PFSK-1 (cell line): Measurements from ENCODE around the gene TICRR.
A peak's percentile ranks its signal among the peaks of the same experiment; 100 is the strongest.

ENCODE experiments used
- FOXP2 ChIP-seq: optimal IDR thresholded peaks from 2 replicates; pipeline ENCODE3; 2011; ENCODE audit warnings: borderline replicate concordance, control low read depth, inconsistent platforms; ENCODE audit not compliant: insufficient read depth; ENCODE audit errors: extremely low read length, extremely low read depth
- POLR2AphosphoS5 ChIP-seq: IDR thresholded peaks from 2 replicates; pipeline ENCODE4 v1.6.1; 2012; ENCODE audit warnings: low read depth, mild to moderate bottlenecking, control low read depth, low read length, moderate library complexity
- SIN3A ChIP-seq: IDR thresholded peaks from 2 replicates; pipeline ENCODE4 v1.6.1; 2012; ENCODE audit warnings: mild to moderate bottlenecking, low read length, moderate library complexity, borderline replicate concordance; ENCODE audit not compliant: insufficient read depth
- TAF1 ChIP-seq: IDR thresholded peaks from 2 replicates; pipeline ENCODE4 v1.6.1; 2012; ENCODE audit warnings: low read length, control low read depth, borderline replicate concordance; ENCODE audit not compliant: insufficient read depth
- TF ChIP-seq, protein P1 (sequence below), 2 experiments: IDR thresholded peaks; 2 replicates each; pipeline versions ENCODE4 v1.6.1 to v1.8.0; 2011 to 2012; ENCODE audit warnings: low read depth in 2 of 2, low read length in 2 of 2, control low read depth in 1 of 2, inconsistent platforms in 1 of 2, mild to moderate bottlenecking in 1 of 2, moderate library complexity in 1 of 2; ENCODE audit not compliant: insufficient read depth in 1 of 2

The TICRR gene

DNA sequence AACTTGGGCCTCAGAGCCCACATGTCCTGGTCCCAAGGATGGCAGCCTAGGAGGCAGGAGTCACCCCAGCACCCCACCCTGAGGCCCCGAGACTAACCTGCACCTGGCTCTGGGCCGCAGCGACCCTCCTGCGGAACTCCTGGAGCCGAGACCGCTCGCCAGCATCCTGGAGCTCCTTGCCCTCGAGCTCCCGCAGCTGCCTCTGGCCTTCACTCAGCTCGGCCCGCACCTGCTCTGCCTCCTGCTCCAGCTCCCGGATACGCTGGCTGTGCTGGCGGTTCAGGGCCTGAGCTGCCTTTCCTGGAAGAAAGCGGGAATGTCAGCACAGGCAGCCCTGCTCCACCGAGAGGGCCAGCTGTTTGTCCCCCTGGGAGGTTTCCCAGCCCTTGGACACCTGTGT is 66.8 kb downstream of the TICRR start:
- TF ChIP-seq TAF1 (no peak), FOXP2 (no peak), POLR2AphosphoS5 (no peak), SIN3A (no peak)
- TF ChIP-seq, protein P1, sequence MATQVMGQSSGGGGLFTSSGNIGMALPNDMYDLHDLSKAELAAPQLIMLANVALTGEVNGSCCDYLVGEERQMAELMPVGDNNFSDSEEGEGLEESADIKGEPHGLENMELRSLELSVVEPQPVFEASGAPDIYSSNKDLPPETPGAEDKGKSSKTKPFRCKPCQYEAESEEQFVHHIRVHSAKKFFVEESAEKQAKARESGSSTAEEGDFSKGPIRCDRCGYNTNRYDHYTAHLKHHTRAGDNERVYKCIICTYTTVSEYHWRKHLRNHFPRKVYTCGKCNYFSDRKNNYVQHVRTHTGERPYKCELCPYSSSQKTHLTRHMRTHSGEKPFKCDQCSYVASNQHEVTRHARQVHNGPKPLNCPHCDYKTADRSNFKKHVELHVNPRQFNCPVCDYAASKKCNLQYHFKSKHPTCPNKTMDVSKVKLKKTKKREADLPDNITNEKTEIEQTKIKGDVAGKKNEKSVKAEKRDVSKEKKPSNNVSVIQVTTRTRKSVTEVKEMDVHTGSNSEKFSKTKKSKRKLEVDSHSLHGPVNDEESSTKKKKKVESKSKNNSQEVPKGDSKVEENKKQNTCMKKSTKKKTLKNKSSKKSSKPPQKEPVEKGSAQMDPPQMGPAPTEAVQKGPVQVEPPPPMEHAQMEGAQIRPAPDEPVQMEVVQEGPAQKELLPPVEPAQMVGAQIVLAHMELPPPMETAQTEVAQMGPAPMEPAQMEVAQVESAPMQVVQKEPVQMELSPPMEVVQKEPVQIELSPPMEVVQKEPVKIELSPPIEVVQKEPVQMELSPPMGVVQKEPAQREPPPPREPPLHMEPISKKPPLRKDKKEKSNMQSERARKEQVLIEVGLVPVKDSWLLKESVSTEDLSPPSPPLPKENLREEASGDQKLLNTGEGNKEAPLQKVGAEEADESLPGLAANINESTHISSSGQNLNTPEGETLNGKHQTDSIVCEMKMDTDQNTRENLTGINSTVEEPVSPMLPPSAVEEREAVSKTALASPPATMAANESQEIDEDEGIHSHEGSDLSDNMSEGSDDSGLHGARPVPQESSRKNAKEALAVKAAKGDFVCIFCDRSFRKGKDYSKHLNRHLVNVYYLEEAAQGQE (IDR thresholded peaks at IDR 0.05; ENCODE audit: insufficient read depth in 1 of 2, low read depth in 2 of 2, low read length in 2 of 2): no peak

GRCh38 chr15:89645680-89646079 is 70.4 kb downstream of the TICRR start:
- TF ChIP-seq, protein P1 (IDR thresholded peaks at IDR 0.05; ENCODE audit: insufficient read depth in 1 of 2, low read depth in 2 of 2, low read length in 2 of 2): no peak
- no peak for TF ChIP-seq FOXP2
- TF ChIP-seq POLR2AphosphoS5: no peak
- TF ChIP-seq TAF1: no peak
- no peak for TF ChIP-seq SIN3A

DNA sequence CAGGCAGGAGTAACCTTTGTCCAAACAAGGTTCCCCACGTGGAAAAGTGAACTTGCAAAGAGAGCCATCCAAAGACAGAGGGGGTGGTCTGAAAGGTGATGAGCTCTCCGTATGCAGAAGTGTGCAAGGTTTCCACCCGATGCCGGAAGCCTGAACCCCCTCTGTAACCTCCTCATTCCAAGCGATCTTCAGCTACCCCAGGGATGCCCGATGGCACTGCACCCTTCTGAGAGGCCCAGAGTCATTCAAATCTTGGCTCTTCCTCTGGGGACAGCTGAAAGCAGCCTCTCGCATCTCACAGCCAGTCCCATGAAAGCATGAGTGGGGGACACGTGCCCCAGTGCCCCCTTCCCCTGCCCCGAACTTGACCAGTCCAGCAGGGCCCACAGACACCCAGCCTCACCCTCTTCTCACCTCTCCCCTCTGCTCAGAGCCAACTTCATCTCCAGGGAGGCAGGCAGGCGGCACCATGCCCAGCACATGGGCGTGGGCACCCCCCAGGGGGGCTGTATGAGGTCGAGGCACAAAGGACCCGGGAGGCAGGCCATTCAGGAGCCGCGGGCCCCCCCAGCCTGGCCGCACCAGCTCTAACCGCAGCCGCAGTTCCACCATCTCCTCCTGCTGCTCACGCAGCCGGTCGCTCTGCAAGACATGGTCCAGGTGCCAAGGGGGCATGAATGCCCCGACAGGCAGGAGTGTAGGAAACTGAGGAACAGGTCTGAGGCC is 71.3 kb downstream of the TICRR start:
- TF ChIP-seq, protein P1 (IDR thresholded peaks at IDR 0.05; ENCODE audit: insufficient read depth in 1 of 2, low read depth in 2 of 2, low read length in 2 of 2): no peak
- TF ChIP-seq POLR2AphosphoS5 (no peak), FOXP2 (no peak), SIN3A (no peak), TAF1 (no peak)

GRCh38 chr15:89647191-89647851 is 72.1 kb downstream of the TICRR start:
- TF ChIP-seq TAF1 (no peak), FOXP2 (peak; percentile 74)

GRCh38 chr15:89648106-89649012 is 73.1 kb downstream of the TICRR start:
- TF ChIP-seq TAF1: no peak
- TF ChIP-seq, protein P1 (IDR thresholded peaks at IDR 0.05; ENCODE audit: insufficient read depth in 1 of 2, low read depth in 2 of 2, low read length in 2 of 2): no peak
- TF ChIP-seq POLR2AphosphoS5: no peak
- no peak for TF ChIP-seq SIN3A
- no peak for TF ChIP-seq FOXP2
